Measurements from ENCODE around the gene KCNA10. TPM values are rescaled to one million over a fixed set of nuclear protein-coding genes. Genes with fewer than 3 reads are reported as not detected.

KCNA10 gene
- total and polyA plus RNA-seq, 2 experiments from 2014 or later, result not detected

DNA sequence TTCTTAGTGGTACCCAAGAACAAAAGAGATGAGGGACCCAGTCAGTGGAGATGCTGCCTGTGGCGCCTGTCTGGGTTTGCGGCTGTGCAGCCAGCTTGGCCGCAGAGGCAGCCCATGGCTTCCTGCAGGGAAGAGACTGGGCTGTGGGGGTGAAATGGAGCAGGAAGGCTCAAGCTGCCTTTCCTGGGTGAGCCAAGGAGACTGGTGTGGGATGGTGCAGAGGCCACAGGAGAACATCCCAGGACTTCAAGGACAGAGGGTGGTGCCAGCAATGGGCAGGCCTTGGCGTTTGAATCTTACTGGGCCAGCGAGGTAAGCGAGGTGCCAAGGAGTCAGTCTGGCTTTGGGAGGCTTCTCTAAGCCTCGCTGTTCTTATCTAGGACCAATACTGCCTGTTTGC is 26.4 kb downstream of the KCNA10 start (continued):
- TF ChIP-seq, protein P1, sequence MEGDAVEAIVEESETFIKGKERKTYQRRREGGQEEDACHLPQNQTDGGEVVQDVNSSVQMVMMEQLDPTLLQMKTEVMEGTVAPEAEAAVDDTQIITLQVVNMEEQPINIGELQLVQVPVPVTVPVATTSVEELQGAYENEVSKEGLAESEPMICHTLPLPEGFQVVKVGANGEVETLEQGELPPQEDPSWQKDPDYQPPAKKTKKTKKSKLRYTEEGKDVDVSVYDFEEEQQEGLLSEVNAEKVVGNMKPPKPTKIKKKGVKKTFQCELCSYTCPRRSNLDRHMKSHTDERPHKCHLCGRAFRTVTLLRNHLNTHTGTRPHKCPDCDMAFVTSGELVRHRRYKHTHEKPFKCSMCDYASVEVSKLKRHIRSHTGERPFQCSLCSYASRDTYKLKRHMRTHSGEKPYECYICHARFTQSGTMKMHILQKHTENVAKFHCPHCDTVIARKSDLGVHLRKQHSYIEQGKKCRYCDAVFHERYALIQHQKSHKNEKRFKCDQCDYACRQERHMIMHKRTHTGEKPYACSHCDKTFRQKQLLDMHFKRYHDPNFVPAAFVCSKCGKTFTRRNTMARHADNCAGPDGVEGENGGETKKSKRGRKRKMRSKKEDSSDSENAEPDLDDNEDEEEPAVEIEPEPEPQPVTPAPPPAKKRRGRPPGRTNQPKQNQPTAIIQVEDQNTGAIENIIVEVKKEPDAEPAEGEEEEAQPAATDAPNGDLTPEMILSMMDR (conservative IDR thresholded peaks at IDR 0.05; ENCODE audit: low read depth in 2 of 2), result no peak
- TF ChIP-seq, protein P2, sequence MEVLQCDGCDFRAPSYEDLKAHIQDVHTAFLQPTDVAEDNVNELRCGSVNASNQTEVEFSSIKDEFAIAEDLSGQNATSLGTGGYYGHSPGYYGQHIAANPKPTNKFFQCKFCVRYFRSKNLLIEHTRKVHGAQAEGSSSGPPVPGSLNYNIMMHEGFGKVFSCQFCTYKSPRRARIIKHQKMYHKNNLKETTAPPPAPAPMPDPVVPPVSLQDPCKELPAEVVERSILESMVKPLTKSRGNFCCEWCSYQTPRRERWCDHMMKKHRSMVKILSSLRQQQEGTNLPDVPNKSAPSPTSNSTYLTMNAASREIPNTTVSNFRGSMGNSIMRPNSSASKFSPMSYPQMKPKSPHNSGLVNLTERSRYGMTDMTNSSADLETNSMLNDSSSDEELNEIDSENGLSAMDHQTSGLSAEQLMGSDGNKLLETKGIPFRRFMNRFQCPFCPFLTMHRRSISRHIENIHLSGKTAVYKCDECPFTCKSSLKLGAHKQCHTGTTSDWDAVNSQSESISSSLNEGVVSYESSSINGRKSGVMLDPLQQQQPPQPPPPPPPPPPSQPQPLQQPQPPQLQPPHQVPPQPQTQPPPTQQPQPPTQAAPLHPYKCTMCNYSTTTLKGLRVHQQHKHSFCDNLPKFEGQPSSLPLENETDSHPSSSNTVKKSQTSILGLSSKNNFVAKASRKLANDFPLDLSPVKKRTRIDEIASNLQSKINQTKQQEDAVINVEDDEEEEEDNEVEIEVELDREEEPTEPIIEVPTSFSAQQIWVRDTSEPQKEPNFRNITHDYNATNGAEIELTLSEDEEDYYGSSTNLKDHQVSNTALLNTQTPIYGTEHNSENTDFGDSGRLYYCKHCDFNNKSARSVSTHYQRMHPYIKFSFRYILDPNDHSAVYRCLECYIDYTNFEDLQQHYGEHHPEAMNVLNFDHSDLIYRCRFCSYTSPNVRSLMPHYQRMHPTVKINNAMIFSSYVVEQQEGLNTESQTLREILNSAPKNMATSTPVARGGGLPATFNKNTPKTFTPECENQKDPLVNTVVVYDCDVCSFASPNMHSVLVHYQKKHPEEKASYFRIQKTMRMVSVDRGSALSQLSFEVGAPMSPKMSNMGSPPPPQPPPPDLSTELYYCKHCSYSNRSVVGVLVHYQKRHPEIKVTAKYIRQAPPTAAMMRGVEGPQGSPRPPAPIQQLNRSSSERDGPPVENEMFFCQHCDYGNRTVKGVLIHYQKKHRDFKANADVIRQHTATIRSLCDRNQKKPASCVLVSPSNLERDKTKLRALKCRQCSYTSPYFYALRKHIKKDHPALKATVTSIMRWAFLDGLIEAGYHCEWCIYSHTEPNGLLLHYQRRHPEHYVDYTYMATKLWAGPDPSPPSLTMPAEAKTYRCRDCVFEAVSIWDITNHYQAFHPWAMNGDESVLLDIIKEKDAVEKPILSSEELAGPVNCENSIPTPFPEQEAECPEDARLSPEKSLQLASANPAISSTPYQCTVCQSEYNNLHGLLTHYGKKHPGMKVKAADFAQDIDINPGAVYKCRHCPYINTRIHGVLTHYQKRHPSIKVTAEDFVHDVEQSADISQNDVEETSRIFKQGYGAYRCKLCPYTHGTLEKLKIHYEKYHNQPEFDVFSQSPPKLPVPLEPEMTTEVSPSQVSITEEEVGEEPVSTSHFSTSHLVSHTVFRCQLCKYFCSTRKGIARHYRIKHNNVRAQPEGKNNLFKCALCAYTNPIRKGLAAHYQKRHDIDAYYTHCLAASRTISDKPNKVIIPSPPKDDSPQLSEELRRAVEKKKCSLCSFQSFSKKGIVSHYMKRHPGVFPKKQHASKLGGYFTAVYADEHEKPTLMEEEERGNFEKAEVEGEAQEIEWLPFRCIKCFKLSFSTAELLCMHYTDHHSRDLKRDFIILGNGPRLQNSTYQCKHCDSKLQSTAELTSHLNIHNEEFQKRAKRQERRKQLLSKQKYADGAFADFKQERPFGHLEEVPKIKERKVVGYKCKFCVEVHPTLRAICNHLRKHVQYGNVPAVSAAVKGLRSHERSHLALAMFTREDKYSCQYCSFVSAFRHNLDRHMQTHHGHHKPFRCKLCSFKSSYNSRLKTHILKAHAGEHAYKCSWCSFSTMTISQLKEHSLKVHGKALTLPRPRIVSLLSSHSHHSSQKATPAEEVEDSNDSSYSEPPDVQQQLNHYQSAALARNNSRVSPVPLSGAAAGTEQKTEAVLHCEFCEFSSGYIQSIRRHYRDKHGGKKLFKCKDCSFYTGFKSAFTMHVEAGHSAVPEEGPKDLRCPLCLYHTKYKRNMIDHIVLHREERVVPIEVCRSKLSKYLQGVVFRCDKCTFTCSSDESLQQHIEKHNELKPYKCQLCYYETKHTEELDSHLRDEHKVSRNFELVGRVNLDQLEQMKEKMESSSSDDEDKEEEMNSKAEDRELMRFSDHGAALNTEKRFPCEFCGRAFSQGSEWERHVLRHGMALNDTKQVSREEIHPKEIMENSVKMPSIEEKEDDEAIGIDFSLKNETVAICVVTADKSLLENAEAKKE (CRISPR knock-in tag; IDR thresholded peaks at IDR 0.05), result no peak
- TF ChIP-seq STAT1 (IDR thresholded peaks at IDR 0.05; ENCODE audit: unreplicated experiment), result no peak
- no peak for TF ChIP-seq EZH2phosphoT487 (IDR thresholded peaks at IDR 0.05; ENCODE audit: unreplicated experiment)

DNA sequence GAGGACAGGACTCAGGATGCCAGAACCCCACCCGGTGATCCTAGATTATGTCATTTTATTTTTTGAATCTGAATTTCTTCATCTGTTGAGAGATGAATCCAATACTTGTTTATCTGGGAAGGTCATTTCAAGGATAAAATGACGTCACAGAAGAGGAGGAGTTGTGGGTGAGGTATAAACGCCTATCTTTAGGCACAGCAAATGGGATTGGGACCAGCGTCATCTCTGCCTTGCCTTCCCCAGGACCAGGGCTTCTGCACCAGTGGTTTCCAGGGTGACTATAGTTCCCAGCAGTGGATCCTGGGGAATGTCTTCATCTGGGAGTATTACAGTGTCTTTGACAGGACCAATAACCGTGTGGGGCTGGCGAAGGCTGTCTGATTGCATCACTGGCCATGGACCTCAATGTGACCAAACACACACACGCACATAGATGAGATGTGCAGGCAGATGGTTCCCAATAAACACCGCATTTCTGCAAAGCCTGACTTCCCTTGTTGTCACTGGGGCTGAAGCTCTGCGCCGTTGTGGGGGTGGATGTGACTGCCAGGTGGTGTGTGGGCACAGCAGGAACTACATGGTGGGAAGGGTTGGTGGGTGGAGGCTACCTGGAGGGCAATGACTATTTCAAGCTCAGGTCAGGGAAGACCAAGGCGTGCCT is 28.1 kb downstream of the KCNA10 start:
- H3K27ac Mint-ChIP-seq, result no peak overlapping the region
- Histone ChIP-seq H4K20me1 (replicated peaks; ENCODE audit: insufficient read depth) (no peaks in the 10 kb centered on the region), H3K27ac (ENCODE audit: low read depth) (no peak overlapping the region), H3K4me2 (no peak overlapping the region), H3K79me2 (replicated peaks; ENCODE audit: insufficient read depth) (no peaks in the 10 kb centered on the region), H3F3A (replicated peaks; ENCODE audit: low read depth) (no peaks in the 10 kb centered on the region), H2AFZ (no peak overlapping the region), H3K4me3 (no peak overlapping the region), H3K9me2 (ENCODE audit: insufficient read depth) (no peaks in the 10 kb centered on the region), H3K36me3 (ENCODE audit: insufficient read depth) (no peaks in the 10 kb centered on the region), H3K4me1 (ENCODE audit: insufficient read depth) (peaks cover 10% of the 10 kb centered on the region; the same call in 1 of the 2 replicates), H3K27me3 (ENCODE audit: insufficient read depth) (no peaks in the 10 kb centered on the region)
- H3K4me1 Mint-ChIP-seq, result peaks cover 23% of the 10 kb centered on the region
- H3K36me3 Mint-ChIP-seq (ENCODE audit: low read depth), result no peaks in the 10 kb centered on the region
- H3K9me3 Mint-ChIP-seq, result no peaks in the 10 kb centered on the region
- DNase-seq (ENCODE audit: low spot score), result no peak
- ATAC-seq, result no peak
- peaks cover 18% of the 10 kb centered on the region for H3K27me3 Mint-ChIP-seq (ENCODE audit: insufficient read depth, low read depth, poor library complexity)
- H3K4me3 Mint-ChIP-seq, result no peak overlapping the region
- TF ChIP-seq NANOG (IDR thresholded peaks at IDR 0.05; ENCODE audit: borderline replicate concordance) (no peak), EZH2 (IDR thresholded peaks at IDR 0.05; ENCODE audit: low read depth, unreplicated experiment) (no peak), ZNF114 (CRISPR knock-in tag; IDR thresholded peaks at IDR 0.05) (no peak), POLR2AphosphoS5 (IDR thresholded peaks at IDR 0.05; ENCODE audit: low read depth) (no peak), EZH2phosphoT487 (IDR thresholded peaks at IDR 0.05; ENCODE audit: unreplicated experiment) (no peak), STAT1 (IDR thresholded peaks at IDR 0.05; ENCODE audit: unreplicated experiment) (no peak)
- TF ChIP-seq, protein P1 (conservative IDR thresholded peaks at IDR 0.05; ENCODE audit: low read depth in 2 of 2), result no peak
